Measurements from ENCODE around the gene SAMD4A. TPM values are rescaled to one million over a fixed set of nuclear protein-coding genes. Genes with fewer than 3 reads are reported as not detected.

SAMD4A gene
- total and polyA plus RNA-seq, 10 donors: 2.3 to 31.0 (median 21.2) TPM

DNA sequence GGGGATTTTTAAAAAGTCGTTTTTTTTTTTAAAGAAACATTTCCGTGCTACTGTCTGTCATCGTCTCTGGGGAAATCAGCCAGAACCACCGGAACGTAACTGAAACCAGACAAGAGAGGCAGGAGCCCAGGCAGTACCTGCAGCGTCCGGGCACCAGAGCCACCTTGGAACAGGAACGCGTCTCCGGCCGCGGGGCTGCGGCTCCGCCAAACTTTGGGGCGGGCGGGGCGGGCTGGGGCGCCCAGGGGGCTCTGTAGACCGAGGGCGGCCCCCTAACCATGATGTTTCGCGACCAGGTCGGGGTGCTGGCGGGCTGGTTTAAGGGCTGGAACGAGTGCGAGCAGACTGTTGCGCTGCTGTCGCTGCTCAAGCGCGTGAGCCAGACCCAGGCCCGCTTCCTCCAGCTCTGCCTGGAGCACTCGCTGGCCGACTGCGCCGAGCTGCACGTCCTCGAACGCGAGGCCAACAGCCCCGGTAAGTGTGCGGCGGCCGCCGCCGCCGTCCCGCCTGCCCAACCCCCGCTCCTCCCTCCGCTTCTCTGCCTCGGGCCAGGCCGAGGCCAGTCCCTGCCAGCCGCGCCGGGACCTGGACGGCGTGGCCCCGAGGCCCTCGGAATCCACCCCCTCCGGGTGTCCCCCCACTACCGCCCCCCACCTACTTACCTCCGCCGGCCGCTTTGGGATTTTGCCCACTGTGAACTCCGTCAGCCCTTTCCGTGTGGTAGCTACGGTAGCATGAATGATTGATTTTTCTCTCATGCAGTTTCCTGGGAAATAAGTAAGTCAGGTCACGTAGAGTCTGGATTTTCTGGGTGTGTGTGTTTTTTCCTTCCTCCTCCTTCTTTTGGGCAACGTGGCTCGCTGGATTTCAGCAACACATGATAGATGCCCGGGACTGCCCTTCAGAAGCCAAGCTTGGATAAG lies 972 bp downstream of the SAMD4A start:
- DNase-seq: peak; percentile 92
- H3K4me3 ChIP-seq: peak overlapping the region; percentile 56 to 77 (median 67)
- H3K4me1 ChIP-seq: peaks cover 14 to 67% (median 49%) of the 10 kb centered on the region in 6 donors
- 1 to 2% (median 2%) methylated on average over 26 to 70 of the region's 70 CpGs for WGBS, 5 donors
- intact Hi-C loops (cut with DNase I; ENCODE audit: low total_unique reads): loop anchor here (5.0 kb wide), 1 partner anchor 124 kb away; no protein-coding TSS in a partner anchor
- peaks cover 0 to 50% (median 0%) of the 10 kb centered on the region in 7 donors for H3K27me3 ChIP-seq (replicated peaks in 1 of 7)
- peaks cover 0 to 14% (median 0%) of the 10 kb centered on the region in 6 donors for H3K36me3 ChIP-seq
- H3K9me3 ChIP-seq: peaks cover 0 to 11% (median 9%) of the 10 kb centered on the region in 8 donors
- TF ChIP-seq POLR2A (IDR thresholded peaks at IDR 0.05) (no peak), POLR2AphosphoS5 (IDR thresholded peaks at IDR 0.05) (peak in 2 of 3 donors; percentile 67 to 72)
- TF ChIP-seq, protein P1, sequence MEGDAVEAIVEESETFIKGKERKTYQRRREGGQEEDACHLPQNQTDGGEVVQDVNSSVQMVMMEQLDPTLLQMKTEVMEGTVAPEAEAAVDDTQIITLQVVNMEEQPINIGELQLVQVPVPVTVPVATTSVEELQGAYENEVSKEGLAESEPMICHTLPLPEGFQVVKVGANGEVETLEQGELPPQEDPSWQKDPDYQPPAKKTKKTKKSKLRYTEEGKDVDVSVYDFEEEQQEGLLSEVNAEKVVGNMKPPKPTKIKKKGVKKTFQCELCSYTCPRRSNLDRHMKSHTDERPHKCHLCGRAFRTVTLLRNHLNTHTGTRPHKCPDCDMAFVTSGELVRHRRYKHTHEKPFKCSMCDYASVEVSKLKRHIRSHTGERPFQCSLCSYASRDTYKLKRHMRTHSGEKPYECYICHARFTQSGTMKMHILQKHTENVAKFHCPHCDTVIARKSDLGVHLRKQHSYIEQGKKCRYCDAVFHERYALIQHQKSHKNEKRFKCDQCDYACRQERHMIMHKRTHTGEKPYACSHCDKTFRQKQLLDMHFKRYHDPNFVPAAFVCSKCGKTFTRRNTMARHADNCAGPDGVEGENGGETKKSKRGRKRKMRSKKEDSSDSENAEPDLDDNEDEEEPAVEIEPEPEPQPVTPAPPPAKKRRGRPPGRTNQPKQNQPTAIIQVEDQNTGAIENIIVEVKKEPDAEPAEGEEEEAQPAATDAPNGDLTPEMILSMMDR (IDR thresholded peaks at IDR 0.05 in 8 of 11, conservative IDR thresholded peaks at IDR 0.05 in 3 of 11): no peak
- H3K27ac ChIP-seq: peak overlapping the region; percentile 83 to 95 (median 94)

DNA sequence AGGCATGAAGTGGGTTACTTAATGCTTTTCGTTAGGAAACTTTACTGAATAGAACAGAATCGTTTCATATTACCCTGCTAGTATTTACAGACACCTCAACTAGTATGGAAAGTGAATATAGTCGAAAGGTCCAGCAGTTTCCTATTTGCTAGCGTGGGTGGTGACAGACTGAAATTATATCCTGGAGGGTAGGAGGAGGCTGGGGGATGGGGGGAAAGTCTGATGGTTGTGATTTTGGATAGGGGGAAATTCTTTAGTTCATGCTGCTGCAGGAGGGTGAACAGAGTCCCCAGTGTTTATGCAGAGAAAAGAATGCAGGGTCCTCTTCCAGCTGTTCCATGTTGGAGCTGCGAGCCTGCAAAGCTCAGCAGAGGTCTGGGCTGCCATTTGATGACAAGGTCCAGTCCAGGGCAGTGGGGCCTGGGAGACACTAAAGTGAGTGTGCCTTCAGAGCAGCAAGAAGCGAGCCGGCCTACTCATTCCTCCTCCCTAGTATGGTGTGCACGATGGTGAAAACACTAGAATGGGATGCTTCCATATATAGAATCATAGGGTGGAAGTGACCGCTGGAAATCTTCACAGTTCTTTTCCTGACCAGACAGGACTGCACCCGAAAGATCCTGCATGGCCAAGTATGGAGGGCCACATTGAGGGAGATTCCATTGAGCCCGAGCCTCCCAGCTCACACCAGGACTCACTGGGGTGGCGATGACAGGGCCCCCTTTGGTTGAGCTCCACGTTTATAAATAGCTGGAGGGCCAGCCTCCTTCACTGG lies 2.1 kb downstream of the SAMD4A start:
- peaks cover 0 to 50% (median 0%) of the 10 kb centered on the region in 7 donors for H3K27me3 ChIP-seq (replicated peaks in 1 of 7)
- DNase-seq: no peak

DNA sequence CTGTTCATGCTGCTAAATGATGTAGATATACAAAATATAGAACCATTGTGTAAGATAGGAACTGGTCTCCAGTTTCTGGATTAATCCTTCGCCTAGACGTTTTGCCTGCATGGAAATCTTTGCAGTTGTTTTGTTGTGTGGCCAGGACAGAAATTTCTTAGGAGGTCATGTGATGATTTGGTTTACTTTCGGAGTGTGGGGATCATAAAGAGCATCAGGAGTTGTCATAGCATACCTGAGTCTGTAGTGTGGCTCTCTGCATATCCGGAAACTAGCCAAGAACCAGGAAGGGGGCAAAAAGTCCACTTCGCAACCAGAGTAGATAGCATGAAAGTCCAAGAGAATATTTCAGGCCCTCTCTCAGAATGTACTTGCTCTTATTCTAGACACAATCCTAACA lies 3.1 kb downstream of the SAMD4A start:
- peaks cover 7 to 55% (median 38%) of the 10 kb centered on the region in 6 donors for H3K4me1 ChIP-seq
- 72 to 84% (median 78%) methylated on average over 5 of the region's 5 CpGs for WGBS, 5 donors
- H3K36me3 ChIP-seq: peaks cover 0 to 22% (median 0%) of the 10 kb centered on the region in 6 donors
- intact Hi-C loops (cut with DNase I; ENCODE audit: low total_unique reads): loop anchor here (10.0 kb wide), 1 partner anchor 75 kb away; no protein-coding TSS in a partner anchor
- H3K4me3 ChIP-seq: no peak overlapping the region
- no peak for DNase-seq
- TF ChIP-seq, protein P1 (IDR thresholded peaks at IDR 0.05 in 8 of 11, conservative IDR thresholded peaks at IDR 0.05 in 3 of 11): no peak
- no peak for TF ChIP-seq POLR2AphosphoS5 (IDR thresholded peaks at IDR 0.05)
- TF ChIP-seq POLR2A (IDR thresholded peaks at IDR 0.05): no peak
- no peak overlapping the region for H3K27ac ChIP-seq
- peaks cover 0 to 45% (median 0%) of the 10 kb centered on the region in 7 donors for H3K27me3 ChIP-seq (replicated peaks in 1 of 7)
- H3K9me3 ChIP-seq: peaks cover 0 to 19% (median 15%) of the 10 kb centered on the region in 8 donors

More for the DNA sequence above, 2.1 kb downstream of the SAMD4A start:
- Histone ChIP-seq H3K36me3 (peaks cover 0 to 22% (median 0%) of the 10 kb centered on the region in 6 donors), H3K9me3 (peaks cover 0 to 19% (median 15%) of the 10 kb centered on the region in 8 donors), H3K27ac (peak overlapping the region in 2 of 8 donors; percentile 22 to 95), H3K4me1 (peaks cover 14 to 65% (median 49%) of the 10 kb centered on the region in 6 donors), H3K4me3 (peak overlapping the region in 6 of 8 donors; percentile 4 to 77 (median 67))
- 56 to 75% (median 65%) methylated on average over 13 of the region's 13 CpGs for WGBS, 5 donors
- TF ChIP-seq POLR2A (IDR thresholded peaks at IDR 0.05) (no peak), POLR2AphosphoS5 (IDR thresholded peaks at IDR 0.05) (no peak)
- TF ChIP-seq, protein P1 (IDR thresholded peaks at IDR 0.05 in 8 of 11, conservative IDR thresholded peaks at IDR 0.05 in 3 of 11): no peak
- intact Hi-C loops (cut with DNase I; ENCODE audit: low total_unique reads): loop anchor here (5.0 kb wide), 1 partner anchor 123 kb away; no protein-coding TSS in a partner anchor
